H1 (cell line): ENCODE results near the gene HIVEP3. TPM values are rescaled to one million over a fixed set of nuclear protein-coding genes. Genes with fewer than 3 reads are reported as not detected.

Experiments
- CTCF ChIA-PET: fragments of 300-600 bp; sonication (Branson Sonifier 250); formaldehyde crosslinking; loops from one replicate; lab custom pipeline; 2021; ENCODE audit not compliant: partially characterized antibody; lab: Charles Lee
- POLR2A ChIA-PET: fragments of 300-600 bp; sonication (Branson Sonifier 250); formaldehyde crosslinking; loops from one replicate; lab custom pipeline; 2021; ENCODE audit warnings: inconsistent platforms; ENCODE audit not compliant: partially characterized antibody; lab: Charles Lee
- DNase-seq, 2 experiments: peaks; one replicate each; pipeline versions ENCODE4 v3.0.0 to v3.0.0-alpha.2; 2010 to 2022; ENCODE audit warnings: low spot score in 2 of 2, low read depth in 1 of 2, mixed read lengths in 1 of 2
- FAIRE-seq: peaks from 2 replicates; lab custom pipeline; 2011; peaks lifted over from hg19 to GRCh38; lab: Jason Lieb, UNC
- H2AFZ ChIP-seq: 2 replicates; pipeline ENCODE4 v1.8.1; 2012; ENCODE audit warnings: low read length, inconsistent platforms
- H2AK5ac ChIP-seq: 2 replicates; pipeline ENCODE4 v1.6.1; 2013; ENCODE audit warnings: low read depth, low read length
- H2BK120ac ChIP-seq: replicated peaks from 2 replicates; pipeline ENCODE3; 2013; ENCODE audit warnings: low read depth, low read length, inconsistent platforms
- H2BK12ac ChIP-seq: 2 replicates; pipeline ENCODE4 v1.6.1; 2013; ENCODE audit warnings: low read depth, low read length
- H2BK15ac ChIP-seq: 2 replicates; pipeline ENCODE4 v1.6.1; 2013; ENCODE audit warnings: low read length
- H2BK20ac ChIP-seq: 2 replicates; pipeline ENCODE4 v1.6.1; 2013; ENCODE audit warnings: low read length
- H2BK5ac ChIP-seq: 2 replicates; pipeline ENCODE4 v1.6.1; 2013; ENCODE audit warnings: low read depth, low read length
- H3K14ac ChIP-seq: 2 replicates; pipeline ENCODE4 v1.6.1; 2013; ENCODE audit warnings: inconsistent platforms; ENCODE audit not compliant: insufficient read length
- H3K18ac ChIP-seq: 2 replicates; pipeline ENCODE4 v1.6.1; 2013; ENCODE audit warnings: low read length; ENCODE audit errors: extremely low read depth
- H3K23ac ChIP-seq: 2 replicates; pipeline ENCODE4 v1.6.1; 2013; ENCODE audit warnings: inconsistent platforms; ENCODE audit not compliant: insufficient read length
- H3K23me2 ChIP-seq: 2 replicates; pipeline ENCODE4 v1.6.1; 2013; ENCODE audit warnings: low read depth, low read length
- H3K27ac ChIP-seq: 2 replicates; pipeline ENCODE4 v1.6.1; 2011; ENCODE audit warnings: low read depth, low read length, inconsistent platforms
- H3K27me3 ChIP-seq, 4 experiments: replicated peaks in 1 of 4; 1 replicate in 1 of 4; 2 replicates in 3 of 4; pipeline versions ENCODE4 v1.6.1 to v1.8.1; 2011 to 2013; ENCODE audit warnings: low read length in 3 of 4, mild to moderate bottlenecking in 3 of 4, inconsistent platforms in 2 of 4, mixed read lengths in 2 of 4, moderate library complexity in 1 of 4; ENCODE audit not compliant: control insufficient read depth in 3 of 4, insufficient read depth in 3 of 4; ENCODE audit errors: extremely low read depth in 1 of 4
- H3K36me3 ChIP-seq, 4 experiments: 2 replicates each; pipeline versions ENCODE4 v1.6.1 to v1.8.1; 2011 to 2013; ENCODE audit warnings: mild to moderate bottlenecking in 4 of 4, low read length in 3 of 4, moderate library complexity in 2 of 4, control low read depth in 1 of 4, inconsistent platforms in 1 of 4; ENCODE audit not compliant: insufficient read depth in 4 of 4, control insufficient read depth in 2 of 4
- H3K4ac ChIP-seq: replicated peaks from 2 replicates; pipeline ENCODE3; 2013; ENCODE audit warnings: low read length, low read depth, mixed read lengths, inconsistent platforms; ENCODE audit not compliant: insufficient read length
- H3K4me1 ChIP-seq, 4 experiments: replicated peaks in 1 of 4; 1 replicate in 1 of 4; 2 replicates in 3 of 4; pipeline versions ENCODE4 v1.6.1 to v1.8.1; 2011 to 2013; ENCODE audit warnings: low read length in 3 of 4, inconsistent platforms in 2 of 4, mixed read lengths in 1 of 4; ENCODE audit not compliant: insufficient read depth in 4 of 4, control insufficient read depth in 3 of 4
- H3K4me2 ChIP-seq, 2 experiments: 2 replicates each; pipeline versions ENCODE4 v1.6.1 to v1.8.1; 2011 to 2013; ENCODE audit warnings: low read depth in 2 of 2, low read length in 2 of 2, control low read depth in 1 of 2, inconsistent platforms in 1 of 2, mild to moderate bottlenecking in 1 of 2; ENCODE audit not compliant: insufficient read depth in 1 of 2
- H3K4me3 ChIP-seq, 4 experiments: fragments of 200-600, 300-600 bp in 1 of 4; sonication (generic), shearing (Covaris generic), sonication (Bioruptor Twin) in 1 of 4; 2 replicates each; pipeline versions ENCODE4 v1.5.1 to v1.8.1; 2011 to 2016; ENCODE audit warnings: low read length in 4 of 4, low read depth in 3 of 4, control low read depth in 2 of 4, inconsistent platforms in 2 of 4, mild to moderate bottlenecking in 2 of 4, mixed read lengths in 1 of 4, moderate library complexity in 1 of 4; ENCODE audit not compliant: insufficient read depth in 2 of 4; ENCODE audit errors: extremely low read depth in 1 of 4
- H3K56ac ChIP-seq: replicated peaks from 2 replicates; pipeline ENCODE3; 2013; ENCODE audit warnings: low read depth, mild to moderate bottlenecking, mixed read lengths, low read length, inconsistent platforms; ENCODE audit not compliant: insufficient read length
- H3K79me1 ChIP-seq: 2 replicates; pipeline ENCODE4 v1.6.1; 2013; ENCODE audit warnings: low read depth, low read length, control low read depth
- H3K79me2 ChIP-seq, 2 experiments: 2 replicates each; pipeline versions ENCODE4 v1.6.1 to v1.8.1; 2012 to 2013; ENCODE audit warnings: low read length in 2 of 2, mild to moderate bottlenecking in 2 of 2, inconsistent platforms in 1 of 2; ENCODE audit not compliant: insufficient read depth in 2 of 2, control insufficient read depth in 1 of 2
- H3K9ac ChIP-seq, 4 experiments: replicated peaks in 1 of 4; 1 replicate in 1 of 4; 2 replicates in 3 of 4; pipeline versions ENCODE4 v1.6.1 to v1.8.1; 2011 to 2013; ENCODE audit warnings: low read depth in 3 of 4, low read length in 3 of 4, control low read depth in 2 of 4, mild to moderate bottlenecking in 2 of 4, moderate library complexity in 2 of 4, inconsistent platforms in 1 of 4; ENCODE audit errors: extremely low read depth in 1 of 4
- H3K9me3 ChIP-seq, 2 experiments: 2 replicates each; pipeline versions ENCODE4 v1.6.1 to v1.8.1; 2012 to 2013; ENCODE audit warnings: mild to moderate bottlenecking in 2 of 2, moderate library complexity in 2 of 2, control low read depth in 1 of 2, inconsistent platforms in 1 of 2, low read depth in 1 of 2, low read length in 1 of 2, mixed read lengths in 1 of 2; ENCODE audit not compliant: insufficient read depth in 2 of 2
- H4K20me1 ChIP-seq, 2 experiments: replicated peaks in 1 of 2; 2 replicates each; pipeline versions ENCODE3 to v1.8.1; 2011 to 2013; ENCODE audit warnings: inconsistent platforms in 2 of 2, low read length in 2 of 2, mild to moderate bottlenecking in 1 of 2; ENCODE audit not compliant: insufficient read depth in 2 of 2, control insufficient read depth in 1 of 2
- H4K5ac ChIP-seq: 2 replicates; pipeline ENCODE4 v1.6.1; 2013; ENCODE audit warnings: low read length, low read depth, mixed read lengths, inconsistent platforms; ENCODE audit not compliant: insufficient read length
- H4K8ac ChIP-seq: 2 replicates; pipeline ENCODE4 v1.8.0; 2013; ENCODE audit warnings: mild to moderate bottlenecking, moderate library complexity, low read length, inconsistent platforms; ENCODE audit not compliant: insufficient read depth; ENCODE audit errors: extremely low read depth
- H4K91ac ChIP-seq: replicated peaks from 2 replicates; pipeline ENCODE3; 2013; ENCODE audit warnings: low read length, mixed read lengths, inconsistent platforms; ENCODE audit not compliant: insufficient read length
- ATF3 ChIP-seq: IDR thresholded peaks from 2 replicates; pipeline ENCODE4 v1.6.1; 2011; ENCODE audit warnings: low read depth, mild to moderate bottlenecking, low read length; ENCODE audit not compliant: insufficient read depth
- POLR2AphosphoS5 ChIP-seq: IDR thresholded peaks from 2 replicates; pipeline ENCODE4 v1.6.1; 2011; ENCODE audit warnings: low read depth, low read length
- SAP30 ChIP-seq: fragments of 300-600 bp; sonication (generic); IDR thresholded peaks from 2 replicates; pipeline ENCODE4 v1.7.1; 2012; ENCODE audit warnings: low read length, moderate library complexity, mild to moderate bottlenecking, inconsistent platforms; ENCODE audit not compliant: insufficient read depth, insufficient replicate concordance
- SP4 ChIP-seq: IDR thresholded peaks from 2 replicates; pipeline ENCODE4 v1.6.1; 2012; ENCODE audit warnings: low read length, inconsistent platforms
- TBP ChIP-seq: IDR thresholded peaks from 2 replicates; pipeline ENCODE4 v1.6.1; 2011; ENCODE audit warnings: low read depth, low read length, improper control_type of control experiment
- TCF12 ChIP-seq: IDR thresholded peaks from 2 replicates; pipeline ENCODE4 v1.6.1; 2011; ENCODE audit warnings: low read depth, mild to moderate bottlenecking, low read length
- WGBS, 2 experiments: shearing (Covaris generic) in 1 of 2; methylation state at CpG; one replicate each; pipeline versions ENCODE4 v1.1.6 to v1.1.7; 2013 to 2015; ENCODE audit warnings: low lambda C conversion rate in 2 of 2, mixed read lengths in 2 of 2, inconsistent platforms in 1 of 2, low coverage in 1 of 2, missing lambda C conversion rate in 1 of 2; ENCODE audit not compliant: insufficient replicate concordance in 2 of 2, insufficient coverage in 1 of 2, insufficient read length in 1 of 2; ENCODE audit errors: extremely low coverage in 1 of 2, missing lambda C conversion rate in 1 of 2; 5-methylcytosine and 5-hydroxymethylcytosine counted together
- polyA plus RNA-seq, 7 experiments: library from polyadenylated mRNA; depleted of rRNA in 3 of 7; stranded (reverse) in 5 of 7; unstranded in 2 of 7; fragments of >200 nt in 5 of 7; fragments of 200-250 nt in 2 of 7; gene quantifications; 1 replicate in 5 of 7; 2 replicates in 1 of 7; 4 replicates in 1 of 7; pipeline versions ENCODE4 v1.2.1 to v1.2.3, GENCODE V29; 2011 to 2013; ENCODE audit warnings: missing spikeins in 2 of 7, mixed read lengths in 2 of 7
- total RNA-seq: library from RNA; stranded (reverse); fragmentation: NEBNext Ultra II Directional; extraction: Animal tissue kit (Norgen Biotek cat#: 25700); gene quantifications from 2 replicates; pipeline ENCODE4 v1.2.1, GENCODE V29; 2021

Gene HIVEP3
- total and polyA plus RNA-seq, 2 of the 8 experiments (the other 6 are each of a cell fraction or from before 2014, with no cell fraction given): 0.24 to 0.69 TPM

DNA sequence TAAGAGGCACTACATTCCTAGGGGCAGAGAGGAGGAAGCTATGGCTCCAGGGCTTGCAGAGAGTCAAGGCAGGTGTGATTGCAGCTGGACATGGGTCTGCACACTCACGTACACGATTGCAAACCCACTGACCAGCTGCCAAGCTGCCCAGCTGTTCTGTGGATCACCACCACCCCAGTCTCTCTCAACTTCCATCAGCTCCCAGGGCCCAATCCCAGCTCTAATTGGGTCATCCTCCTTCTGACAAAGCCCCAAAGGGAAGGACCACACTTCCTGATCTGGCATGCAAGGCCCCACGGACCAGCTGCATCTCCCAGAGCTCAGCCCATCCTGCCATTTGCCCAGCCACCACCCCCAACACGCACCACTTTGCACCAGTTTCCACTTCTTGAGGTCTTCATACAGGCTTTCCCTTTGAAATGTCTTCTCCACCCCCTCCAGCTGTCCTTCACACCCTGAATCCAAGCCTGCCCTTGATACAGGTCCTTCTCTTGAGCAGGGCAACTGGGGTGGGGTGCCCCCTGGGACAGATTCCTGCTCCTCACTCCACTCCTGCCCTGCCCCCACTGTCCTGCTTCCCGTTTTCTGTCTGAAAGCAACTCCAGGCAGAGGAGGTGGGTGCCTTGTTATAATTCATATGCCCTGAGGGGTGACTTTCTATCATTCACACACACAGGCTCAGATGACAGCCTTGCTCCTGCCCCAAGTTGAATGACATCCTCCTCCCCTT lies 254.9 kb downstream of the HIVEP3 start:
- H4K91ac ChIP-seq: no peak overlapping the region
- no peak for DNase-seq
- H3K9ac ChIP-seq: no peak overlapping the region
- H2BK5ac ChIP-seq: no peak overlapping the region
- no peak overlapping the region for H3K4me2 ChIP-seq
- no peaks in the 10 kb centered on the region; the same call in 1 of the 2 replicates for H3K79me1 ChIP-seq
- H4K20me1 ChIP-seq: peaks cover 2 to 6% of the 10 kb centered on the region in 2 experiments
- ChIA-PET CTCF (interaction anchor here (1.1 to 1.8 kb wide), 6 partner anchors 8 to 322 kb away, joined by 3 to 5 read pairs (median 4); no protein-coding TSS in a partner anchor), POLR2A (interaction anchor here (1.1 to 1.4 kb wide), 2 partner anchors 10 to 14 kb away, joined by 3 to 5 read pairs; no protein-coding TSS in a partner anchor)
- no peak overlapping the region for H2BK120ac ChIP-seq
- H4K5ac ChIP-seq: no peak overlapping the region
- no peak overlapping the region for H4K8ac ChIP-seq
- no peak overlapping the region for H3K14ac ChIP-seq
- H3K9me3 ChIP-seq: no peaks in the 10 kb centered on the region
- WGBS, 2 experiments: 86% methylated on average over 5 of the region's 5 CpGs; no CpG with 5 or more reads in 1 of the 2 experiments
- H2BK20ac ChIP-seq: no peak overlapping the region
- no peak overlapping the region for H3K23ac ChIP-seq
- no peak overlapping the region for H2BK15ac ChIP-seq
- peaks cover 3 to 11% (median 3%) of the 10 kb centered on the region in 4 experiments; a peak in 6 of 7 replicates for H3K4me1 ChIP-seq
- H2BK12ac ChIP-seq: no peak overlapping the region
- H3K56ac ChIP-seq: no peak overlapping the region
- H3K36me3 ChIP-seq: no peaks in the 10 kb centered on the region
- H3K27ac ChIP-seq: no peak overlapping the region
- H3K23me2 ChIP-seq: peaks cover 5% of the 10 kb centered on the region
- peaks cover 17 to 37% (median 32%) of the 10 kb centered on the region in 4 experiments for H3K27me3 ChIP-seq
- H2AK5ac ChIP-seq: no peak overlapping the region
- H3K79me2 ChIP-seq: no peaks in the 10 kb centered on the region
- H2AFZ ChIP-seq: no peak overlapping the region
- no peak overlapping the region for H3K4ac ChIP-seq
- no peak overlapping the region for H3K4me3 ChIP-seq
- no peak for FAIRE-seq
- H3K18ac ChIP-seq: no peak overlapping the region
- TF ChIP-seq TCF12 (no peak), ATF3 (no peak), SP4 (no peak), TBP (no peak), SAP30 (no peak), POLR2AphosphoS5 (no peak)
